OCI-LY3 (cell line): ENCODE results near the gene KRT27.

Source experiments
- CTCF ChIP-seq: fragments of 200-600, 300-600 bp; sonication (generic); IDR thresholded peaks from 2 replicates; pipeline ENCODE4 v1.5.1; 2014; ENCODE audit warnings: antibody characterized with exemption, low read length, low read depth
- EZH2phosphoT487 ChIP-seq: fragments of 200-600 bp; shearing (Covaris generic); IDR thresholded peaks from 2 replicates; pipeline ENCODE4 v1.6.1; 2018; ENCODE audit warnings: antibody characterized with exemption, mixed run types, low read depth

DNA sequence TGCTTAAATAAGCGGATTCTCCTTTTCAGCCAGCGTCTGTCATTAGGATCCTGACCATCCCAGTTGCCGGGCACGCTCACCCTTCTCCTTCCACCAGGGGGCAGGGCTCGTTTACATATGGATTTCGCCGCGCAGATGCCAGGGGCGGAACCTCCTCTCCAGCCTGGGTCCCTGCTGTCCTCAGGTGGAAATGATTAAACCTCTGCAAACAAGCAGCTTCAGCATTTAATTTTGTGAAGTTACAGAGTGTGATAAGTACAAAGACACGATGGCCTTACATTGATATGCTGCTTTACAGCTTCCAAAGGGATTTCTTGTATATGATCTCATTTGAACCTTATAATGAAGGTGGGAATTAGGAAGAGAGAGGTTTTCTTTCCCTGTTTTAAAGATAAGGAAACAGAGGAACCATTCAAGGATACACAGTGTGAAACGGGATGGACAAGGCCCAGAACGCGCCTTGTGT is 21.3 kb upstream of the KRT27 start:
- TF ChIP-seq CTCF: peak; percentile 87
- no peak for TF ChIP-seq EZH2phosphoT487
